HepG2 (cell line): Measurements from ENCODE around the gene CAMKMT. TPM values are rescaled to one million over a fixed set of nuclear protein-coding genes. Genes with fewer than 3 reads are reported as not detected.

Source experiments
- ATAC-seq: fragments of 200-7000 bp; cut with Tn5 transposase; 3 replicates; pipeline ENCODE4 v1.9.1; 2020; ENCODE audit warnings: mild to moderate bottlenecking, moderate library complexity
- BruUV-seq: library from RNA; stranded (reverse); fragments of 400-500 nt; replicated peaks from 2 replicates; lab custom pipeline; 2021; lab: Mats Ljungman, UMichigan
- CTCF ChIA-PET: fragments of 300-600 bp; formaldehyde crosslinking; extraction: SDS; loops from one replicate; lab custom pipeline; 2021; ENCODE audit warnings: low total read pairs, inconsistent platforms, low intra/inter-chr PET ratio; lab: Yijun Ruan, JAX
- POLR2A ChIA-PET: fragments of 350-600 bp; sonication (Branson Sonifier 250); formaldehyde crosslinking; loops from one replicate; lab custom pipeline; 2020; ENCODE audit warnings: antibody characterized with exemption, inconsistent platforms; lab: Yijun Ruan, JAX
- DNase-seq: peaks from one replicate; pipeline ENCODE4 v3.0.0-alpha.2; 2015; ENCODE audit warnings: low spot score
- FAIRE-seq: peaks from 3 replicates; lab custom pipeline; 2011; peaks lifted over from hg19 to GRCh38; lab: Jason Lieb, UNC
- H2AFZ ChIP-seq: one replicate; pipeline ENCODE4 v1.6.1; 2011; ENCODE audit warnings: low read length, inconsistent platforms
- H3K27ac ChIP-seq: fragments of 300-600 bp; 3 replicates; pipeline ENCODE4 v1.8.0; 2011; ENCODE audit warnings: mixed run types, mild to moderate bottlenecking, mixed read lengths, low read length, inconsistent platforms; ENCODE audit not compliant: insufficient read depth; ENCODE audit errors: extremely low read length
- H3K27me3 ChIP-seq, 2 experiments: fragments of 200-600 bp in 1 of 2; 2 replicates in 1 of 2; 3 replicates in 1 of 2; pipeline versions ENCODE4 v1.6.0 to v1.8.0; 2011; ENCODE audit warnings: low read length in 2 of 2, mild to moderate bottlenecking in 2 of 2, moderate library complexity in 2 of 2, inconsistent platforms in 1 of 2; ENCODE audit not compliant: insufficient read depth in 2 of 2, control insufficient read depth in 1 of 2
- H3K36me3 ChIP-seq, 2 experiments: fragments of 200-600 bp in 1 of 2; replicated peaks in 1 of 2; 2 replicates in 1 of 2; 3 replicates in 1 of 2; pipeline versions ENCODE4 v1.5.1 to v1.8.0; 2011; ENCODE audit warnings: low read length in 2 of 2, inconsistent platforms in 1 of 2; ENCODE audit not compliant: insufficient read depth in 2 of 2, control insufficient read depth in 1 of 2
- H3K4me1 ChIP-seq: 2 replicates; pipeline ENCODE4 v1.5.1; 2012; ENCODE audit warnings: low read length, inconsistent platforms; ENCODE audit not compliant: insufficient read depth
- H3K4me2 ChIP-seq: 2 replicates; pipeline ENCODE4 v1.6.0; 2011; ENCODE audit warnings: low read depth, low read length, inconsistent platforms
- H3K4me3 ChIP-seq, 3 experiments: fragments of 200-600 bp in 1 of 3; sonication (generic), shearing (Covaris generic) in 1 of 3; replicated peaks in 1 of 3; 2 replicates each; pipeline ENCODE4 v1.5.1; 2011 to 2016; ENCODE audit warnings: low read length in 3 of 3, inconsistent platforms in 2 of 3, low read depth in 2 of 3, mild to moderate bottlenecking in 2 of 3, control low read depth in 1 of 3, mixed read lengths in 1 of 3; ENCODE audit not compliant: insufficient read depth in 1 of 3
- H3K79me2 ChIP-seq: one replicate; pipeline ENCODE4 v1.6.1; 2011; ENCODE audit warnings: low read length, inconsistent platforms; ENCODE audit not compliant: insufficient read depth
- H3K9ac ChIP-seq: 2 replicates; pipeline ENCODE4 v1.6.0; 2011; ENCODE audit warnings: mild to moderate bottlenecking, low read depth, low read length, inconsistent platforms; ENCODE audit not compliant: insufficient read depth
- H3K9me3 ChIP-seq: 2 replicates; pipeline ENCODE4 v1.5.1; 2012; ENCODE audit warnings: mild to moderate bottlenecking, low read length
- H4K20me1 ChIP-seq: 2 replicates; pipeline ENCODE4 v1.6.0; 2011; ENCODE audit warnings: inconsistent platforms, mild to moderate bottlenecking, low read length, moderate library complexity; ENCODE audit not compliant: insufficient read depth
- ATF7-NPFF ChIP-seq: sonication (generic); formaldehyde crosslinking; IDR thresholded peaks from 2 replicates; pipeline ENCODE4 v1.8.1; 2023; ENCODE audit warnings: mild to moderate bottlenecking, low read depth, missing genetic modification reagents, moderate library complexity
- FOSL2 ChIP-seq: sonication (generic); formaldehyde crosslinking; IDR thresholded peaks from 2 replicates; pipeline ENCODE4 v1.4.0; 2020; ENCODE audit warnings: missing genetic modification reagents
- MIXL1 ChIP-seq: IDR thresholded peaks from 2 replicates; pipeline ENCODE4 v1.6.1; 2016
- NRL ChIP-seq: sonication (generic); formaldehyde crosslinking; IDR thresholded peaks from 2 replicates; pipeline ENCODE4 v1.5.0; 2020; ENCODE audit warnings: missing genetic modification reagents, mild to moderate bottlenecking, moderate library complexity, borderline replicate concordance
- RELA ChIP-seq: sonication (generic); formaldehyde crosslinking; IDR thresholded peaks from 2 replicates; pipeline ENCODE4 v1.4.0; 2020; ENCODE audit warnings: missing genetic modification reagents
- REPIN1 ChIP-seq: sonication (generic); formaldehyde crosslinking; IDR thresholded peaks from 2 replicates; pipeline ENCODE4 v1.8.0; 2022; ENCODE audit warnings: missing genetic modification reagents, low read depth, mild to moderate bottlenecking, borderline replicate concordance
- RFX1 ChIP-seq: fragments of 450-650 bp; IDR thresholded peaks from 2 replicates; pipeline ENCODE4 v1.6.1; 2017
- SRSF4 ChIP-seq: fragments of 200-400 bp; formaldehyde crosslinking; IDR thresholded peaks from one replicate; pipeline ENCODE4 v1.6.1; 2018; ENCODE audit warnings: mild to moderate bottlenecking, low read depth, low read length, moderate library complexity; ENCODE audit not compliant: poor library complexity, severe bottlenecking
- TCF12 ChIP-seq, 2 experiments: fragments of 450-650 bp in 1 of 2; sonication (generic) in 1 of 2; formaldehyde crosslinking in 1 of 2; IDR thresholded peaks; 2 replicates each; pipeline versions ENCODE4 v1.6.1 to v1.8.0; 2017 to 2022; ENCODE audit warnings: antibody characterized with exemption in 1 of 2, mild to moderate bottlenecking in 1 of 2, missing genetic modification reagents in 1 of 2, moderate library complexity in 1 of 2
- ZFP37 ChIP-seq: sonication (generic); formaldehyde crosslinking; IDR thresholded peaks from 2 replicates; pipeline ENCODE4 v1.4.0; 2020; ENCODE audit warnings: missing genetic modification reagents, borderline replicate concordance
- ZFP62 ChIP-seq: sonication (generic); formaldehyde crosslinking; IDR thresholded peaks from 2 replicates; pipeline ENCODE4 v1.4.0; 2020; ENCODE audit warnings: missing genetic modification reagents
- ZNF121 ChIP-seq: sonication (generic); formaldehyde crosslinking; IDR thresholded peaks from 2 replicates; pipeline ENCODE4 v1.5.0; 2020; ENCODE audit warnings: mild to moderate bottlenecking, missing genetic modification reagents
- ZNF138 ChIP-seq: sonication (generic); formaldehyde crosslinking; IDR thresholded peaks from 2 replicates; pipeline ENCODE4 v1.5.0; 2020; ENCODE audit warnings: mild to moderate bottlenecking, low read depth, missing genetic modification reagents
- ZNF180 ChIP-seq: sonication (generic); formaldehyde crosslinking; IDR thresholded peaks from 2 replicates; pipeline ENCODE4 v1.4.0; 2020; ENCODE audit warnings: low read depth, missing genetic modification reagents, borderline replicate concordance
- ZNF383 ChIP-seq: sonication (generic); formaldehyde crosslinking; IDR thresholded peaks from 2 replicates; pipeline ENCODE4 v1.4.0; 2020; ENCODE audit warnings: missing genetic modification reagents, mild to moderate bottlenecking, borderline replicate concordance
- ZNF75D ChIP-seq: sonication (generic); formaldehyde crosslinking; IDR thresholded peaks from 2 replicates; pipeline ENCODE4 v1.8.1; 2023; ENCODE audit warnings: missing genetic modification reagents, mild to moderate bottlenecking, borderline replicate concordance
- ZNF772 ChIP-seq: sonication (generic); formaldehyde crosslinking; IDR thresholded peaks from 2 replicates; pipeline ENCODE4 v1.5.0; 2020; ENCODE audit warnings: mild to moderate bottlenecking, missing genetic modification reagents
- WGBS: methylation state at CpG from one replicate; pipeline ENCODE4 v1.1.6; 2017; ENCODE audit warnings: low lambda C conversion rate; 5-methylcytosine and 5-hydroxymethylcytosine counted together
- in situ Hi-C: cut with HindIII; loops from 2 replicates; pipeline ENCODE4 v1.10.0; 2017; ENCODE audit warnings: low pct_unique_long_range_greater_than_20kb; ENCODE audit not compliant: extremely low pct_ligation_motif_present
- intact Hi-C: fragments of 100-400 bp; cut with micrococcal nuclease; formaldehyde crosslinking; loops from one replicate; pipeline ENCODE4 v1.10.0; 2022; ENCODE audit not compliant: unreplicated experiment
- polyA plus RNA-seq, 8 experiments: library from polyadenylated mRNA; depleted of rRNA in 3 of 8; stranded (reverse) in 7 of 8; unstranded in 1 of 8; fragments of >200 nt; fragmentation: Illumina TruSeq in 4 of 8; extraction: Trizol in 4 of 8; gene quantifications; 2 replicates each; pipeline versions ENCODE4 v1.2.1 to v1.2.3, GENCODE V29; 2011 to 2016; ENCODE audit warnings: low read depth in 4 of 8, missing spikeins in 1 of 8, mixed read lengths in 1 of 8; ENCODE audit not compliant: insufficient read depth in 1 of 8
- total RNA-seq, 5 experiments: library from RNA; depleted of rRNA; stranded (reverse); fragments of >200 nt; fragmentation: Illumina TruSeq; extraction: Trizol; gene quantifications; 2 replicates each; pipeline ENCODE4 v1.2.3, GENCODE V29; 2016; ENCODE audit warnings: low read depth in 1 of 5
- TF ChIP-seq, protein P1 (sequence below): sonication (generic); formaldehyde crosslinking; IDR thresholded peaks from 2 replicates; pipeline ENCODE4 v1.8.1; 2023; ENCODE audit warnings: mild to moderate bottlenecking, missing genetic modification reagents
- TF ChIP-seq, protein P2 (sequence below): sonication (generic); formaldehyde crosslinking; IDR thresholded peaks from 2 replicates; pipeline ENCODE4 v1.5.1; 2020; ENCODE audit warnings: missing genetic modification reagents, mild to moderate bottlenecking, borderline replicate concordance

The CAMKMT gene
- total and polyA plus RNA-seq, 2 of the 13 experiments (the other 11 are each of a cell fraction or from before 2014, with no cell fraction given) = 6.9 to 20.8 TPM

DNA sequence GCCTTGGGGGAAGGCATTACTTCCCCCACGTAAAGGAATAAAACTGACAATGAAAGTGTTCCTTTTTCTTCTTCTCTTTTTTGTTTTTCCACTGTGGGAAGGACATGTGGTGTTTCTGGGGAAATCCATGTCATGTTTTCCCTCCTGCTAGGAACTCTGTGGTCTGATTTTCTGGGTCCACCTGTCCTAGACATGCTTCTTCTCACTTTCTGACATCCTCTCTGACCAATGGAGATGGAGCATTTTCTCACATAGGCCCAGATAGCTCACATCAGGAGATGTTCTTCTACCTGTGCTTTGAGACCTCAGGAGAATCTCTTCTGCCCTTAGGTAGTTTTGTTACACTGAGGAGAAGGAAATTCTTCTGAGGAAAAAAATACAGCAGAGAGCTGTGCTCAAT lies 327.8 kb downstream of the CAMKMT start:
- Histone ChIP-seq H2AFZ (no peak overlapping the region), H3K9me3 (no peaks in the 10 kb centered on the region), H3K79me2 (no peaks in the 10 kb centered on the region), H3K27me3 (no peaks in the 10 kb centered on the region), H3K9ac (no peak overlapping the region), H3K4me1 (no peaks in the 10 kb centered on the region), H4K20me1 (no peaks in the 10 kb centered on the region), H3K36me3 (no peaks in the 10 kb centered on the region), H3K4me2 (no peak overlapping the region), H3K27ac (no peak overlapping the region), H3K4me3 (no peak overlapping the region)
- in situ Hi-C loops (no loop called here), intact Hi-C loops (no loop called here)
- WGBS = 83% methylated on average over 1 of the region's 1 CpG
- no peak for ATAC-seq
- no peak for DNase-seq
- no peak for FAIRE-seq
- no TSS peak for BruUV-seq
- ChIA-PET CTCF (no interaction called here), POLR2A (no interaction called here)
- TF ChIP-seq, protein P1, sequence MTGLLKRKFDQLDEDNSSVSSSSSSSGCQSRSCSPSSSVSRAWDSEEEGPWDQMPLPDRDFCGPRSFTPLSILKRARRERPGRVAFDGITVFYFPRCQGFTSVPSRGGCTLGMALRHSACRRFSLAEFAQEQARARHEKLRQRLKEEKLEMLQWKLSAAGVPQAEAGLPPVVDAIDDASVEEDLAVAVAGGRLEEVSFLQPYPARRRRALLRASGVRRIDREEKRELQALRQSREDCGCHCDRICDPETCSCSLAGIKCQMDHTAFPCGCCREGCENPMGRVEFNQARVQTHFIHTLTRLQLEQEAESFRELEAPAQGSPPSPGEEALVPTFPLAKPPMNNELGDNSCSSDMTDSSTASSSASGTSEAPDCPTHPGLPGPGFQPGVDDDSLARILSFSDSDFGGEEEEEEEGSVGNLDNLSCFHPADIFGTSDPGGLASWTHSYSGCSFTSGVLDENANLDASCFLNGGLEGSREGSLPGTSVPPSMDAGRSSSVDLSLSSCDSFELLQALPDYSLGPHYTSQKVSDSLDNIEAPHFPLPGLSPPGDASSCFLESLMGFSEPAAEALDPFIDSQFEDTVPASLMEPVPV (CRISPR knock-in tag) = no peak
- TF ChIP-seq RELA (CRISPR knock-in tag) (no peak), ZNF75D (CRISPR knock-in tag) (no peak), ZNF772 (CRISPR knock-in tag) (no peak), ZNF121 (CRISPR knock-in tag) (no peak), ZFP62 (CRISPR knock-in tag) (no peak), TCF12 (IDR thresholded peaks at IDR 0.05) (no peak), TCF12 (CRISPR knock-in tag; IDR thresholded peaks at IDR 0.05) (no peak), FOSL2 (CRISPR knock-in tag) (no peak), ZNF383 (CRISPR knock-in tag) (no peak), ZNF180 (CRISPR knock-in tag) (no peak), ZFP37 (no peak), SRSF4 (no peak), ZNF138 (CRISPR knock-in tag) (no peak), MIXL1 (CRISPR knock-in tag) (no peak), RFX1 (no peak), NRL (CRISPR knock-in tag) (no peak), REPIN1 (no peak), ATF7-NPFF (no peak)
- TF ChIP-seq, protein P2, sequence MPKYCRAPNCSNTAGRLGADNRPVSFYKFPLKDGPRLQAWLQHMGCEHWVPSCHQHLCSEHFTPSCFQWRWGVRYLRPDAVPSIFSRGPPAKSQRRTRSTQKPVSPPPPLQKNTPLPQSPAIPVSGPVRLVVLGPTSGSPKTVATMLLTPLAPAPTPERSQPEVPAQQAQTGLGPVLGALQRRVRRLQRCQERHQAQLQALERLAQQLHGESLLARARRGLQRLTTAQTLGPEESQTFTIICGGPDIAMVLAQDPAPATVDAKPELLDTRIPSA (CRISPR knock-in tag) = no peak
